ENCODE measurements around the gene TMTC4.
A peak's percentile ranks its signal among the peaks of the same experiment; 100 is the strongest.
"Not testable (repeated sequence)": the region's sequence is repeated elsewhere in the genome, so short reads cannot be mapped to it uniquely, and the experiment has no call there.

The TMTC4 gene

GRCh38 chr13:100588331-100589177, 86.0 kb downstream of the TMTC4 start, which contains the start of gene GGACT:
TSS of gene GGACT (minus strand) at chr13:100588789. CDS start at chr13:100532591, 56,198 bp downstream.
- peak; percentile 66 for DNase-seq (ENCODE audit: low read depth)

- no peak for DNase-seq (ENCODE audit: low read depth)
Measured at GRCh38 chr13:100584896-100585295, 89.7 kb downstream of the TMTC4 start.

DNA sequence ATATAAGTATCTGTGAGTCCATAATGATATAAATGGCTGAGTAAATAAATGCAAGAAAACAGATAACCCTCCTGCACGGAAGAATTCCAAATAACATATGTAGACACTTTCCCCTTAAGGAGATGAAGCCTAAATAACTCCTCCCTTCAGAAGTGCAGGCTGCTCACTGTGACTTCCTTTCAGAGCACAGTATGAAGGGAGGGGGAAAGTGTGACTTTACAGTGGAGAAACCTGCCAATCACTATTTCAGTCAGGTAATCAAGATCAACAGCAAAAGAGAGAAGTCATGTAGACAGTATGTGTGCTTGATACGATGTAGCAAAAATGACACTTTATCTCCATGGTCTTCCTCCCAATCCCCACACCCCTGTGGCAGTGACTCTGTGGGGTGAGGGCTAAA, 93.1 kb downstream of the TMTC4 start:
- no peak for DNase-seq (ENCODE audit: low read depth)

- no peak for DNase-seq (ENCODE audit: low read depth)
Measured at GRCh38 chr13:100581030-100581429, 93.6 kb downstream of the TMTC4 start.

- no peak for DNase-seq (ENCODE audit: low read depth)
Measured at GRCh38 chr13:100580045-100580444, 94.5 kb downstream of the TMTC4 start.

GRCh38 chr13:100577239-100577638, 97.4 kb downstream of the TMTC4 start:
- DNase-seq (ENCODE audit: low read depth): not testable (repeated sequence)

DNA sequence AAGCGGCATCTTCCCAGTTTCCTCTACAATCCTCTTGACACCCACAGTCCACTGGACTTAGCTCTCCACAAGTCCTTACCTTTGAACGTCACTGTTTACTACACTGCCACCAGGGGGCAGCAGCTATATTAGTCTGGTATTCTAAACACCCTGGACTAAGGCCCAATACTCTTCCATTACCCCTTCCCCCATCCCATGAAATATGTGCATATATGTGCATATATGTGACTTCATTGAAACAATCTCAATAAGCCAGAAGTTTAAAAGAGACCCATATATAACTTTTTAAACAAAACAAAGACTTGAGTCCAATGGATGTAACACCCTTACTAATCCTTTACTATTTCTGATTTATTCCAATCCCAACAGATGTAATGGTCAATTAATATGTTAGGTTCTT, 101.5 kb downstream of the TMTC4 start:
- peak; percentile 55 for DNase-seq (ENCODE audit: low read depth)

DNA sequence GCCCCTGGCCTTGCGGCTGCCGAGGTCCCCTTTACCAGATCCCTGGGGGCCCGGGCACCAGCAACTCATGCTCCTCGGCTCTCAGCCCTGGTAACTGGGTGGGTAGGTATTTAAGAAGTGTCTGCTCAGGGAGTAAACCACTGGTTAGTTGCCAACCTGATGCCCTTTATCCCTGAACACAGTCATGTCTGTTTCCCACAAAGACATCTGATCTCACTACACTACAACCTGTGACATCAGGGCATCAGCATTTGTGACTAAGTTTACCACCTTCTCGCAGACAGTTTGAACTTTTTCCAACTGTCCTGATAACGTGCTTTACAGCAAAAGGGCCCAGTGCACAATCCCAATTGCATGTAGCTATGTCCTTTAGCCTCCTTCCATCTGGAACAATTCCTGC, 108.1 kb downstream of the TMTC4 start:
- DNase-seq (ENCODE audit: low read depth): no peak

DNA sequence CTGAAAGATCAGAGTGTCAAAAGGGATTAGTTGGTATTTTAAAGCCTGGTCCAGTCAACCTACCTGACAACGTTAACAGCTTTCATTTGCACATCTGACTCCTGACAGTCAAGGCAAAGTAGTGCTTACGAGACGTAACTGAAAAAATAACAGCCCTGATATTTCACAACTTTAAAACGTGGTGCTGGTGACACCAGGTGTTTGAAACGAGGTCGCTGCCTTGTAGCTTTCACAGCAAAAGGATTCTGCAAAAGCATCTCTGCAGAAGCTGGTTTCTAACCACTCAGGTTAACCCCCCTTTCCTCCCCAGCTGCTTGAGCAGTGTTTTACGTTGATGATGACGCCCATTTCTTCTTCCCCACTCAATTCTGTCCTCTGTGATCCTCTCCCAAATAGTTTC, 109.3 kb downstream of the TMTC4 start:
- DNase-seq (ENCODE audit: low read depth): no peak

DNA sequence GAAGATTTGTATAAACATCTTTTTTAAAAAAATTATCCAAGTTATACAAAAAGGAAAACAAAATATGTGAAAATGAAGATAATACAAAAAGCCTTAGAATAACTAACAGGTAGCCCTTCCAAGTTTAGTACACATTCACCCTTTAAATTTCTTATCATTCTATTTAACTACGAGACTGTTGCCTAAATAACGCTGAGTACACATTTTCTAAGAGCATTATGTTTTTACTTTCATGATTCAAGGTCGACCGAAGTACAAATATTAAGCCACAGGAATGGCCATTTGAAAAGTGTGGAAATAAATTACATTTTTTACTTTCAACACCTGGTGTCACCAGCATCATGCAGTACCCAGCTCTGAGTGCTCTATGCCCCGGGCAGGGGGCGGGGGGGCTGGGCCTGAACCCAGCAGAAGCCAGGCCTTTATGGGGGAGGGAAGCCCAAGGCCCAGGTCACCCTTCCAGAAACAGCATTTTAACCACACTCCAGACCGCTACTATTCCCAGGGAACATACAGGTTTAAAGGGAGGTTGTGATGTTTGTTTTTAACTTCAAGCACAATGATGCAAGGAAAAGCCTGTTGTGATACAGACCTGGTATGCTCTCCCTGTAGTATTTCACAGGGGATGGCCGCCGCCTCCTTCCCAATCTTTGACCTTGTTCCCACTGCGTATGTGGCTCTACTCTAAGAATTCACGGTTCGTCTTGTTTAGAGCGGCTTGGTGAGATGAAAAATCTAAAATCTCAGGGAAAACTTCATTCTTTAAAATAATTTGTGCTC, 110.0 kb downstream of the TMTC4 start:
- DNase-seq (ENCODE audit: low read depth): no peak

DNA sequence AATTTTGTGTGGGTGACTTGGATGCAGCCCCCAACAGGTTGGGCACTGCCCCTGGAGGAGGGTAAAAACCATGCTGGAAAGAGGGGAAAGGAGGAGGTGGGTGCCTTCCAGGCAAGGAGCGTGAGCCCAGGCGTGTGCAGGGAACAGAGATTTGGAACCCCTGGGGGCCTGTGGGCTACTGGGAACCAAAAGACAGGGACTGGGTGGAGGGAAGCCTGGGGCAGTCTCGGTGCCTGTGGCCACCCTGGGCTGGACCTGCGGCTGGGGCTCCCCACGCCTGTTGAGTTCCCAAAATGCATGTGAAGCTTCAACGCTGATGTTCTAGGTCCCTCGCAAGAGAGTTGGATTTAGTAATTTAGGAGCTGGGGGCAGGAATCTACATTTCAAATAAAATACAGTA, 110.8 kb downstream of the TMTC4 start:
- no peak for DNase-seq (ENCODE audit: low read depth)

- no peak for DNase-seq (ENCODE audit: low read depth)
Measured at GRCh38 chr13:100561599-100562204, 112.9 kb downstream of the TMTC4 start.

- no peak for DNase-seq (ENCODE audit: low read depth)
Measured at GRCh38 chr13:100561158-100561499, 113.5 kb downstream of the TMTC4 start.

DNA sequence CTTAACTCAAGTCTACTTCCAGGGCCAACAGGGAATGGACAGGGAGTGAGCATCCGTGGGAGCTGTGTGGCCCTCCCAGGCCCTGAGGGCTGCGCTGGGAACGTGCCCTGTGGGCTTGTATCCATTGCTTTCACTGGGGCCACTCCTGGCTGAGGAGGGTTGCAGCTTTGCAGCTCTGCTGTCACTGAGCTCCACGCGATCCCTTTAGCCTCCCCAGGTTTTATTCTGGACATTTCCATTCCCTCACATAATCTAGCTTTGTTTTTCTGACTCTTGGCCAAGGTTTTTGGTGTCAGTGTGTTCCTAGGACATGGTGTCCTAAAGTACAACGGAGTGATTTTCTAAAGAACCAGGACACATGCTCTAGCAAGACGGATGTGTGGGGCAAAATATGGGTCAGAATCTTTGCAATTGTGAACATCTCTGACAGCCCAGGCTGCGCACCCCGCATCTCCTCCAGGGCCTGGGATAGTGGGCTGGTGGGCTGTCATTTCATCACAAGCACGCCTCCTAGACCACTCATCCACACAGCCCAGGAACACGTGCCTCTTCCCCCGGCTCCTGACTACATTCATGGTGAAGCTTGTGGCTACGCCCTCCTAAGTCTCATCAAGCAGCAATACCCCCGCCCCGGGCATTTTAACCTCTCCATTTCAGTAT, 114.0 kb downstream of the TMTC4 start:
- no peak for DNase-seq (ENCODE audit: low read depth)

- no peak for DNase-seq (ENCODE audit: low read depth)
Measured at GRCh38 chr13:100559886-100560285, 114.7 kb downstream of the TMTC4 start.
